Upper lobe of right lung (tissue), 1 donor: Measurements from ENCODE around the gene ARL4C. TPM values are rescaled to one million over a fixed set of nuclear protein-coding genes. Genes with fewer than 3 reads are reported as not detected.

Experiments used
- ATAC-seq: fragments of 200-7000 bp; cut with Tn5 transposase; one replicate; pipeline ENCODE4 v1.9.1; 2020; ENCODE audit warnings: mild to moderate bottlenecking, moderate library complexity
- DNase-seq: peaks from one replicate; pipeline ENCODE4 v3.0.0-alpha.2; 2020
- H3K27ac ChIP-seq: fragments of 200-600 bp; one replicate; pipeline ENCODE4 v1.8.0; 2022
- H3K27me3 ChIP-seq: fragments of 200-600 bp; one replicate; pipeline ENCODE4 v1.8.0; 2022; ENCODE audit warnings: mild to moderate bottlenecking
- H3K36me3 ChIP-seq: fragments of 200-600 bp; one replicate; pipeline ENCODE4 v1.8.0; 2022
- H3K4me1 ChIP-seq: fragments of 200-600 bp; one replicate; pipeline ENCODE4 v1.8.0; 2022
- H3K4me3 ChIP-seq: fragments of 200-600 bp; one replicate; pipeline ENCODE4 v1.8.0; 2022; ENCODE audit warnings: mild to moderate bottlenecking
- H3K9me3 ChIP-seq: fragments of 200-600 bp; one replicate; pipeline ENCODE4 v1.8.0; 2022
- intact Hi-C: fragments of 100-400 bp; cut with DNase I; formaldehyde crosslinking; loops from one replicate; pipeline ENCODE4 v1.11.0; 2022
- total RNA-seq: library from RNA; stranded (reverse); fragmentation: NEBNext Ultra II Directional; extraction: Animal tissue kit (Norgen Biotek cat#: 25700); gene quantifications from one replicate; pipeline ENCODE4 v1.2.1, GENCODE V29; 2021
- TF ChIP-seq, protein P1 (sequence below): fragments of 200-600 bp; IDR thresholded peaks from one replicate; pipeline ENCODE4 v1.8.0; 2022; ENCODE audit warnings: antibody characterized with exemption
- donor health status: DM: no; HTN: yes; CAD: no; lungs with severe emphysema.

Gene ARL4C
- total RNA-seq, 1 donor from 2014 or later, result 21.2 TPM

DNA sequence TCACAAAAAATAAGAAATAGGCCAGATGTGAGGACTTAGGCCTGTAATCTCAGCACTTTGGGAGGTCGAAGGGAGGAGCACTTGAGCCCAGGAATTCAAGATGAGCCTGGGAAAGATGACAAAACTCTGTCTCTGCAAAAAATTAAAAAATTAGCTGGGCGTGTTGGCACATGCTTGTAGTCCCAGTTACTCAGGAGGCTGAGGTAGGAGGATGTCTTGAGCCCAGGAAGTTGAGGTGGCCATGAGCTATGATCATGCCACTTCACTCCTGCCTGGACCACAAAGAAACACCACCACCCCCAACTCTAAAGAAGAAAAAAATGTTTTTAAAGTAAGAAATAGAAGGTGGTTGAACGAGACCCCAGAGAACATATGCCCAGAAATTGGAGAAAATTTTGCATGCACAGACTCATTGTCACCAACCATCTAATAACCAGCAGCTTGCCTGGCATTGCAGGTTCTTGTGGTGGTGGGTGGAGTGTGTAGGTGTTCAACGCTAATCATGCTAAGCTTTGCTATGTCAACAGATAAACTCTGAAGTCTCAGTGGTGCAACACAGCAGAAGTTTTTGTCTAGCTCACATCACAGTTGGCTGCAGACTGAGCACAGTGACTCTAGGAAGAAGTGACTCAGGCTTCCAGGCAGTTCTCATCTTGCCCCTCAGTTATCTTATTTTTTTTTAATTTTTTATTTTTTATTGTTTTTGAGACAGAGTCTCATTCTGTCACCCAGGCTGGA lies 18.6 kb downstream of the ARL4C start:
- no peaks in the 10 kb centered on the region for H3K9me3 ChIP-seq
- TF ChIP-seq, protein P1, sequence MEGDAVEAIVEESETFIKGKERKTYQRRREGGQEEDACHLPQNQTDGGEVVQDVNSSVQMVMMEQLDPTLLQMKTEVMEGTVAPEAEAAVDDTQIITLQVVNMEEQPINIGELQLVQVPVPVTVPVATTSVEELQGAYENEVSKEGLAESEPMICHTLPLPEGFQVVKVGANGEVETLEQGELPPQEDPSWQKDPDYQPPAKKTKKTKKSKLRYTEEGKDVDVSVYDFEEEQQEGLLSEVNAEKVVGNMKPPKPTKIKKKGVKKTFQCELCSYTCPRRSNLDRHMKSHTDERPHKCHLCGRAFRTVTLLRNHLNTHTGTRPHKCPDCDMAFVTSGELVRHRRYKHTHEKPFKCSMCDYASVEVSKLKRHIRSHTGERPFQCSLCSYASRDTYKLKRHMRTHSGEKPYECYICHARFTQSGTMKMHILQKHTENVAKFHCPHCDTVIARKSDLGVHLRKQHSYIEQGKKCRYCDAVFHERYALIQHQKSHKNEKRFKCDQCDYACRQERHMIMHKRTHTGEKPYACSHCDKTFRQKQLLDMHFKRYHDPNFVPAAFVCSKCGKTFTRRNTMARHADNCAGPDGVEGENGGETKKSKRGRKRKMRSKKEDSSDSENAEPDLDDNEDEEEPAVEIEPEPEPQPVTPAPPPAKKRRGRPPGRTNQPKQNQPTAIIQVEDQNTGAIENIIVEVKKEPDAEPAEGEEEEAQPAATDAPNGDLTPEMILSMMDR, result no peak
- no peak overlapping the region for H3K27ac ChIP-seq
- DNase-seq, result no peak
- H3K4me1 ChIP-seq, result no peaks in the 10 kb centered on the region
- intact Hi-C loops, result no loop called here
- ATAC-seq, result no peak
- no peaks in the 10 kb centered on the region for H3K36me3 ChIP-seq
- H3K4me3 ChIP-seq, result no peak overlapping the region
- H3K27me3 ChIP-seq, result no peaks in the 10 kb centered on the region

DNA sequence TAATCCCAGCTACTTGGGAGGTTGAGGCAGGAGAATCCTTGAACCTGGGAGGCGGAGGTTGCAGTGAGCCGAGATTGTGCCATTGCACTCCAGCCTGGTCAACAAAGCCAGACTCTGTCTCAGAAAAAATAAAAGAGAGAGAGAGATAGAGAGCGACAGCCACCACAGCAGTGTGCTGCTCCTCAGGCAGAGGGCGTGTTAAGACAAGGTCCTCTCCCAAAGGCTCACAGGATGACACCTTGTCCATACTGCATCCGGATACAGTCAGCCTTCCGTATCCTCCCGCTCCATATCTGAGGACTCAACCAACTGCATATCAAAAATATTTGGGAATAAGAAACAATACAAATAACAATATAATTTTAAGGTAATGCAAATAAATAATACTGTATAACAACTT lies 20.1 kb downstream of the ARL4C start:
- TF ChIP-seq, protein P1, result no peak
- H3K4me3 ChIP-seq, result no peak overlapping the region
- no peaks in the 10 kb centered on the region for H3K27me3 ChIP-seq
- H3K36me3 ChIP-seq, result no peaks in the 10 kb centered on the region
- H3K27ac ChIP-seq, result no peak overlapping the region
- ATAC-seq, result no peak
- intact Hi-C loops, result no loop called here
- no peaks in the 10 kb centered on the region for H3K4me1 ChIP-seq
- no peaks in the 10 kb centered on the region for H3K9me3 ChIP-seq
- no peak for DNase-seq

DNA sequence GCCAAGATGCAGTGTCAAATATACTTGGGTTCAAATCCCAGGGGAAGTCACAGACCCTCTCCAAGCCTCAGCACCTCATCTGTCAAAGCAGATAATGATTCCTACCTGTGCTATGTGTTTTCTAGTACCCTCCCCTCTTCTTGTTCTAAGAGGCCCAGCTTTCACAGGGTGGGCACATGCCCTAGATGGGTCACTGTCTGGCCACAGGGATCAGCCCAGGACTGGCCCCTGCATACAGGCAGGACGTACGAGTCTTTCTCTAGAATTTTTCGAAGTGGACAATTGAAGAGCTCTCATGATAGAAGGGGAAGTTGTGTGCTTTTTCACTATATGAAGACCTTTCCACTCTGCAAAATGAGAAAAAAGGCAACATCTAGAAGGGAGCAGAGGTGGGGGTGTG lies 22.2 kb downstream of the ARL4C start:
- intact Hi-C loops, result no loop called here
- ATAC-seq (no peak), DNase-seq (no peak)
- Histone ChIP-seq H3K36me3 (no peaks in the 10 kb centered on the region), H3K4me3 (no peak overlapping the region), H3K27ac (no peak overlapping the region), H3K27me3 (no peaks in the 10 kb centered on the region), H3K9me3 (no peaks in the 10 kb centered on the region), H3K4me1 (no peaks in the 10 kb centered on the region)
- TF ChIP-seq, protein P1, result no peak

DNA sequence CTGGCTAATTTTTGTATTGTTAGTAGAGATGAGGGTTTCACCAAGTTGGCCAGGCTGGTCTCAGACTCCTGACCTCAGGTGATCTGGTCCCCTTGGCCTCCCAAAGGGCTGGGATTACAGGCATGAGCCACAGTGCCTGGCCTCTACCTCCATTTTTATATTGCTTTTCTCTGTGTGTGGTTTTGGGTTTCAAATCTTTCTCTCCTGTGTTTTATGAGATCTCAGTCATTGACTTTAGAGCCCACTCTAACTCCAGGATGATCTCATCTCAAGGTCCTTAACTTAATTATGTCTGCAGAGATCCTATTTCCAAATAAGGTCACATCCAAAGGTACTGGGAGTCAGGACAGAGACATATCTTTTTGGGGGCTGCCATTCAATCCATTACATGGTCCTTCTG lies 24.7 kb downstream of the ARL4C start:
- intact Hi-C loops, result no loop called here
- TF ChIP-seq, protein P1, result no peak
- no peak for ATAC-seq

DNA sequence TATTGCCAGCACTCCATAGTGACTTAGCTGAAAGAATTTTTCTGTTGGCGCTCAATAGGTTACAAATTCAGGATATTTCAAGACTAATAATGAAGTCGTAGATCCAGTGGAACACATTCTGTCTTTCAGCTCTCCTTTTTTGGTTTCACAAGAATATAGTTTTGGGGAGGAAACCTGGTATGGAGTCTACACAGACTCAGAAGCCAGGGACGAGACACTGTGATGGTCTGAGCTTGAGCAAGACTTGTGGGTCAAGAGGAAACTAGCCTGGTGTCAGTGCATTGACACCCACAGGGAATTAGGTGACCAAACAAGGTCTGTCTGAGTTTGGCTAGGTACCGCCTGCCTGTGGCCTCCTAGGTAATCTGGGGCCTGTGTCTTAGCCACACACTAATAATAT lies 26.9 kb downstream of the ARL4C start:
- Histone ChIP-seq H3K4me1 (no peaks in the 10 kb centered on the region), H3K27me3 (no peaks in the 10 kb centered on the region), H3K4me3 (no peak overlapping the region), H3K27ac (no peak overlapping the region), H3K9me3 (no peaks in the 10 kb centered on the region), H3K36me3 (no peaks in the 10 kb centered on the region)
- ATAC-seq (no peak), DNase-seq (no peak)
- intact Hi-C loops, result no loop called here
- TF ChIP-seq, protein P1, result no peak

More for the DNA sequence above, 24.7 kb downstream of the ARL4C start:
- no peak overlapping the region for H3K4me3 ChIP-seq
- H3K9me3 ChIP-seq, result no peaks in the 10 kb centered on the region
- H3K27ac ChIP-seq, result no peak overlapping the region
- no peaks in the 10 kb centered on the region for H3K4me1 ChIP-seq
- DNase-seq, result no peak
- H3K27me3 ChIP-seq, result no peaks in the 10 kb centered on the region
- no peaks in the 10 kb centered on the region for H3K36me3 ChIP-seq
